SK-N-SH treated with all-trans-retinoic acid at 6 μM for 48 hours (cell line): ENCODE data around the gene KIRREL3.

Experiments used
- ATAC-seq: fragments of 200-7000 bp; cut with Tn5 transposase; 3 replicates; pipeline ENCODE4 v1.9.1; 2020; ENCODE audit warnings: mild to moderate bottlenecking, moderate library complexity
- ARNTL ChIP-seq: fragments of 450-650 bp; formaldehyde crosslinking; IDR thresholded peaks from 2 replicates; pipeline ENCODE4 v1.5.0; 2020; ENCODE audit warnings: low read depth, mild to moderate bottlenecking, moderate library complexity, borderline replicate concordance
- BACH2 ChIP-seq: fragments of 250-450 bp; sonication (Bioruptor Pico); IDR thresholded peaks from 2 replicates; pipeline ENCODE4 v1.9.0; 2021; ENCODE audit warnings: mild to moderate bottlenecking, borderline replicate concordance
- CSDC2 ChIP-seq: fragments of 250-450 bp; sonication (Bioruptor Pico); IDR thresholded peaks from 2 replicates; pipeline ENCODE4 v1.5.0; 2020; ENCODE audit warnings: mild to moderate bottlenecking, moderate library complexity
- ESRRG ChIP-seq: fragments of 250-450 bp; sonication (Bioruptor Pico); IDR thresholded peaks from 2 replicates; pipeline ENCODE4 v1.6.1; 2021; ENCODE audit warnings: mild to moderate bottlenecking
- GLIS3 ChIP-seq: fragments of 250-450 bp; sonication (Bioruptor Pico); IDR thresholded peaks from 2 replicates; pipeline ENCODE4 v1.5.0; 2020; ENCODE audit warnings: mild to moderate bottlenecking, moderate library complexity
- ISL1 ChIP-seq: fragments of 250-450 bp; sonication (Bioruptor Pico); IDR thresholded peaks from 2 replicates; pipeline ENCODE4 v2.1.2; 2022; ENCODE audit warnings: mild to moderate bottlenecking, moderate library complexity
- OSR1 ChIP-seq: fragments of 250-450 bp; sonication (Bioruptor Pico); IDR thresholded peaks from 2 replicates; pipeline ENCODE4 v1.8.0; 2022; ENCODE audit warnings: moderate library complexity, mild to moderate bottlenecking, inconsistent platforms
- PPARA ChIP-seq: fragments of 250-450 bp; sonication (Bioruptor Pico); IDR thresholded peaks from 2 replicates; pipeline ENCODE4 v1.5.0; 2020; ENCODE audit warnings: mild to moderate bottlenecking, borderline replicate concordance
- RARB ChIP-seq: fragments of 250-450 bp; sonication (Bioruptor Pico); IDR thresholded peaks from 2 replicates; pipeline ENCODE4 v1.8.0; 2021; ENCODE audit warnings: mild to moderate bottlenecking, moderate library complexity
- SNAI2 ChIP-seq: fragments of 250-450 bp; sonication (Bioruptor Pico); IDR thresholded peaks from 2 replicates; pipeline ENCODE4 v1.5.0; 2020; ENCODE audit warnings: mild to moderate bottlenecking, moderate library complexity
- TCF4 ChIP-seq: fragments of 250-450 bp; sonication (Bioruptor Pico); IDR thresholded peaks from 2 replicates; pipeline ENCODE4 v1.8.0; 2021; ENCODE audit warnings: mild to moderate bottlenecking, moderate library complexity, borderline replicate concordance
- TOX ChIP-seq: fragments of 250-450 bp; sonication (Bioruptor Pico); IDR thresholded peaks from 2 replicates; pipeline ENCODE4 v1.8.0; 2021; ENCODE audit warnings: mild to moderate bottlenecking, moderate library complexity, borderline replicate concordance
- ZFP3 ChIP-seq: fragments of 250-450 bp; sonication (Bioruptor Pico); IDR thresholded peaks from 2 replicates; pipeline ENCODE4 v1.5.0; 2020; ENCODE audit warnings: mild to moderate bottlenecking, moderate library complexity
- ZFP30 ChIP-seq: fragments of 450-650 bp; formaldehyde crosslinking; IDR thresholded peaks from 2 replicates; pipeline ENCODE4 v1.5.0; 2022; ENCODE audit warnings: mild to moderate bottlenecking, moderate library complexity
- ZNF565 ChIP-seq: fragments of 450-650 bp; formaldehyde crosslinking; conservative IDR thresholded peaks from 2 replicates; pipeline ENCODE4 v1.5.0; 2020; ENCODE audit warnings: low read depth, mild to moderate bottlenecking, moderate library complexity
- ZNF70 ChIP-seq: fragments of 450-650 bp; formaldehyde crosslinking; IDR thresholded peaks from 2 replicates; pipeline ENCODE4 v1.5.0; 2020; ENCODE audit warnings: mild to moderate bottlenecking, moderate library complexity
- ZNF8 ChIP-seq: fragments of 450-650 bp; formaldehyde crosslinking; IDR thresholded peaks from 2 replicates; pipeline ENCODE4 v1.5.0; 2020; ENCODE audit warnings: mild to moderate bottlenecking, moderate library complexity
- TF ChIP-seq, protein P1 (sequence below): fragments of 250-450 bp; sonication (Bioruptor Pico); IDR thresholded peaks from 2 replicates; pipeline ENCODE4 v1.5.1; 2021; ENCODE audit warnings: mild to moderate bottlenecking, moderate library complexity
- TF ChIP-seq, protein P2 (sequence below): fragments of 250-450 bp; sonication (Bioruptor Pico); IDR thresholded peaks from 2 replicates; pipeline ENCODE4 v1.8.0; 2020; ENCODE audit warnings: mild to moderate bottlenecking, moderate library complexity, borderline replicate concordance
- TF ChIP-seq, protein P3 (sequence below): fragments of 250-450 bp; sonication (Bioruptor Pico); IDR thresholded peaks from 2 replicates; pipeline ENCODE4 v1.8.0; 2021; ENCODE audit warnings: low read depth, mild to moderate bottlenecking, moderate library complexity, borderline replicate concordance
- TF ChIP-seq, protein P4 (sequence below): fragments of 250-450 bp; sonication (Bioruptor Pico); IDR thresholded peaks from 2 replicates; pipeline ENCODE4 v1.5.0; 2020; ENCODE audit warnings: mild to moderate bottlenecking, moderate library complexity

Gene KIRREL3

DNA sequence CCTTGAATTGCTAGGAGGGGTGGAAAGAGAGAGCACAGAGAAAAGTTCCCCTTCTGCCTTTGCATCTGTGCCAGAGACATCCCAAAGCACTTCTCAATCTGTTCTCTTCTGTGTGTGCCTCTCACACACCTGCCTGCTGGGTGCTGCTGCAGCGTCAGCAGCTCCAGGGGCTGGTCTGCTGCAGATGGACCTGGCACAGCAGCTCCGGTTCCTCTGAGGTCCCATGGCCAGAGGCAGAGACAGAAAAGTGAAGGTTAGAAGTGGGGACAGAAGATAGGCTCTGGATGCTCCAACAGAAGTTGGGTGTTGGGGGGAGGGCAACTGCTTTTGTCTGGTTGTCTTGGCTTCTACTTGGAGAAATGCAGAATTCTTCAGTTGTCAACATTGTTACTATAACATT, 48.9 kb upstream of the KIRREL3 start:
- TF ChIP-seq GLIS3 (CRISPR knock-in tag) = no peak
- TF ChIP-seq, protein P1, sequence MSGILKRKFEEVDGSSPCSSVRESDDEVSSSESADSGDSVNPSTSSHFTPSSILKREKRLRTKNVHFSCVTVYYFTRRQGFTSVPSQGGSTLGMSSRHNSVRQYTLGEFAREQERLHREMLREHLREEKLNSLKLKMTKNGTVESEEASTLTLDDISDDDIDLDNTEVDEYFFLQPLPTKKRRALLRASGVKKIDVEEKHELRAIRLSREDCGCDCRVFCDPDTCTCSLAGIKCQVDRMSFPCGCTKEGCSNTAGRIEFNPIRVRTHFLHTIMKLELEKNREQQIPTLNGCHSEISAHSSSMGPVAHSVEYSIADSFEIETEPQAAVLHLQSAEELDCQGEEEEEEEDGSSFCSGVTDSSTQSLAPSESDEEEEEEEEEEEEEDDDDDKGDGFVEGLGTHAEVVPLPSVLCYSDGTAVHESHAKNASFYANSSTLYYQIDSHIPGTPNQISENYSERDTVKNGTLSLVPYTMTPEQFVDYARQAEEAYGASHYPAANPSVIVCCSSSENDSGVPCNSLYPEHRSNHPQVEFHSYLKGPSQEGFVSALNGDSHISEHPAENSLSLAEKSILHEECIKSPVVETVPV (CRISPR knock-in tag) = no peak
- TF ChIP-seq ZFP3 (CRISPR knock-in tag) = no peak
- TF ChIP-seq BACH2 = no peak
- no peak for TF ChIP-seq ZNF565
- TF ChIP-seq, all 23 proteins: peak for 0
- ATAC-seq = no peak

DNA sequence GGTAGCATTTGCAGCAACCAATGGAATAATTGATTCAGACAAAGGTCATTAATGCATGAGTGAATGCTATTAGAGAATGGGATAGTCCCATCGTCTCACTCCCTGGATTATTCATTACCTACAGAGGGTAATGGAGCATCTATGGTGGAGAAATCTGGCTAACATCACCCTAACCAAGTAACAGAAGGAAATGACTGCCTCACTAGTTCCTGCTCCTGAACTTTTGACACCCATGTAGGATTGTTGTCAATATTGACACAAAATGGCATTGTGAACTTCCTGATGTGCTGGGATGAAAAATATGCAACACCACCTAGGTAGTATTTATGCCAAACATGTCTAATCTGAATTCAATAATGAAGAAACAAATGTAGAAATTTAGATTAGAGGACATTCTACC, 44.0 kb upstream of the KIRREL3 start:
- no peak for ATAC-seq
- TF ChIP-seq RARB (CRISPR knock-in tag) (no peak), TOX (CRISPR knock-in tag) (no peak), OSR1 (no peak), ZFP3 (CRISPR knock-in tag) (no peak), ISL1 (CRISPR knock-in tag) (no peak), ARNTL (CRISPR knock-in tag) (no peak), ZFP30 (no peak)

DNA sequence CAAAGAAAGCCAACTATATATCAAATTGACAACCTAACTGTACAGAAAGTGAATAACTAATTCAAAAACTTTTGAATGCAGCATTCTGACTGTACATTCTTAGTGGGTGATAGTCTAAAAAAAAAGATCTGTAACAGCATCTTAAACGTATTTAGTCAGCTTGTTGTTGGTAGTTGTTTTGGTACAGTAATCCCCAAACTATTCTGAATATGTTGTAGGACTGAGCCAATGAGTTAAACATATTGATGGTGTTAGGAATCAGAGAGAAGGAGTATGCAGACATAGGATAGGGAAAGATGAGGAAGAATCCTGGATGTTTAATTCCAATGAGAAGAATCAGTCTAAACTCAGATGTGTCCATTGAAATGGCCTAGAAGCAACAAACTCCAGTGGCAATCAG, 41.9 kb upstream of the KIRREL3 start:
- no peak; the same call in 2 of the 3 replicates for ATAC-seq
- TF ChIP-seq, protein P2, sequence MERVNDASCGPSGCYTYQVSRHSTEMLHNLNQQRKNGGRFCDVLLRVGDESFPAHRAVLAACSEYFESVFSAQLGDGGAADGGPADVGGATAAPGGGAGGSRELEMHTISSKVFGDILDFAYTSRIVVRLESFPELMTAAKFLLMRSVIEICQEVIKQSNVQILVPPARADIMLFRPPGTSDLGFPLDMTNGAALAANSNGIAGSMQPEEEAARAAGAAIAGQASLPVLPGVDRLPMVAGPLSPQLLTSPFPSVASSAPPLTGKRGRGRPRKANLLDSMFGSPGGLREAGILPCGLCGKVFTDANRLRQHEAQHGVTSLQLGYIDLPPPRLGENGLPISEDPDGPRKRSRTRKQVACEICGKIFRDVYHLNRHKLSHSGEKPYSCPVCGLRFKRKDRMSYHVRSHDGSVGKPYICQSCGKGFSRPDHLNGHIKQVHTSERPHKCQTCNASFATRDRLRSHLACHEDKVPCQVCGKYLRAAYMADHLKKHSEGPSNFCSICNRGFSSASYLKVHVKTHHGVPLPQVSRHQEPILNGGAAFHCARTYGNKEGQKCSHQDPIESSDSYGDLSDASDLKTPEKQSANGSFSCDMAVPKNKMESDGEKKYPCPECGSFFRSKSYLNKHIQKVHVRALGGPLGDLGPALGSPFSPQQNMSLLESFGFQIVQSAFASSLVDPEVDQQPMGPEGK (CRISPR knock-in tag) = no peak
- TF ChIP-seq PPARA (CRISPR knock-in tag) = no peak
- TF ChIP-seq CSDC2 = no peak
- TF ChIP-seq, protein P1 (CRISPR knock-in tag) = no peak
- no peak for TF ChIP-seq BACH2

DNA sequence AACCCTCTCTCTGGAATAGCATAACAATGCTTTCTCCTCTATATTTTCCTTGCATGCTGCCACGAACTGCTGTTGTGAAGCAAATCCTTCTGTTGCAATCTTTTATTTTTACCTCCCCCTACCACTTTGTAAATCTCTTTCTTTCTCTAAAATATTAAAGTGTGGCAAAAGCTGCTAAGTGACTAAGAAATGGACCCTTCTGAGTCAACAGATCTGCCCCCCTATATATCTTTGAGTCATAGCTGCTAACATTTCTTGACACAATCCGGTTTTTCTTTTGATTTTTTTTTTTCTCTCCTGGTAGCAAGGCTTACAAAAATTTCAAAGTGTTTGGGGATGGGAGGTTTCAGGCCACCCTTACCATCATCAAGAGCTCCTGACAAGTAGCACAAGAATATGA, 39.0 kb upstream of the KIRREL3 start:
- TF ChIP-seq PPARA (CRISPR knock-in tag) (no peak), ZNF8 (CRISPR knock-in tag) (no peak), TCF4 (CRISPR knock-in tag) (no peak), TOX (CRISPR knock-in tag) (no peak), ESRRG (CRISPR knock-in tag) (no peak), CSDC2 (no peak), GLIS3 (CRISPR knock-in tag) (no peak), ZNF70 (no peak), ZNF565 (no peak), SNAI2 (CRISPR knock-in tag) (no peak), OSR1 (no peak)
- TF ChIP-seq, protein P3, sequence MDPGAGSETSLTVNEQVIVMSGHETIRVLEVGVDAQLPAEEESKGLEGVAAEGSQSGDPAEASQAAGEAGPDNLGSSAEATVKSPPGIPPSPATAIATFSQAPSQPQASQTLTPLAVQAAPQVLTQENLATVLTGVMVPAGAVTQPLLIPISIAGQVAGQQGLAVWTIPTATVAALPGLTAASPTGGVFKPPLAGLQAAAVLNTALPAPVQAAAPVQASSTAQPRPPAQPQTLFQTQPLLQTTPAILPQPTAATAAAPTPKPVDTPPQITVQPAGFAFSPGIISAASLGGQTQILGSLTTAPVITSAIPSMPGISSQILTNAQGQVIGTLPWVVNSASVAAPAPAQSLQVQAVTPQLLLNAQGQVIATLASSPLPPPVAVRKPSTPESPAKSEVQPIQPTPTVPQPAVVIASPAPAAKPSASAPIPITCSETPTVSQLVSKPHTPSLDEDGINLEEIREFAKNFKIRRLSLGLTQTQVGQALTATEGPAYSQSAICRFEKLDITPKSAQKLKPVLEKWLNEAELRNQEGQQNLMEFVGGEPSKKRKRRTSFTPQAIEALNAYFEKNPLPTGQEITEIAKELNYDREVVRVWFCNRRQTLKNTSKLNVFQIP = no peak
- TF ChIP-seq, protein P4, sequence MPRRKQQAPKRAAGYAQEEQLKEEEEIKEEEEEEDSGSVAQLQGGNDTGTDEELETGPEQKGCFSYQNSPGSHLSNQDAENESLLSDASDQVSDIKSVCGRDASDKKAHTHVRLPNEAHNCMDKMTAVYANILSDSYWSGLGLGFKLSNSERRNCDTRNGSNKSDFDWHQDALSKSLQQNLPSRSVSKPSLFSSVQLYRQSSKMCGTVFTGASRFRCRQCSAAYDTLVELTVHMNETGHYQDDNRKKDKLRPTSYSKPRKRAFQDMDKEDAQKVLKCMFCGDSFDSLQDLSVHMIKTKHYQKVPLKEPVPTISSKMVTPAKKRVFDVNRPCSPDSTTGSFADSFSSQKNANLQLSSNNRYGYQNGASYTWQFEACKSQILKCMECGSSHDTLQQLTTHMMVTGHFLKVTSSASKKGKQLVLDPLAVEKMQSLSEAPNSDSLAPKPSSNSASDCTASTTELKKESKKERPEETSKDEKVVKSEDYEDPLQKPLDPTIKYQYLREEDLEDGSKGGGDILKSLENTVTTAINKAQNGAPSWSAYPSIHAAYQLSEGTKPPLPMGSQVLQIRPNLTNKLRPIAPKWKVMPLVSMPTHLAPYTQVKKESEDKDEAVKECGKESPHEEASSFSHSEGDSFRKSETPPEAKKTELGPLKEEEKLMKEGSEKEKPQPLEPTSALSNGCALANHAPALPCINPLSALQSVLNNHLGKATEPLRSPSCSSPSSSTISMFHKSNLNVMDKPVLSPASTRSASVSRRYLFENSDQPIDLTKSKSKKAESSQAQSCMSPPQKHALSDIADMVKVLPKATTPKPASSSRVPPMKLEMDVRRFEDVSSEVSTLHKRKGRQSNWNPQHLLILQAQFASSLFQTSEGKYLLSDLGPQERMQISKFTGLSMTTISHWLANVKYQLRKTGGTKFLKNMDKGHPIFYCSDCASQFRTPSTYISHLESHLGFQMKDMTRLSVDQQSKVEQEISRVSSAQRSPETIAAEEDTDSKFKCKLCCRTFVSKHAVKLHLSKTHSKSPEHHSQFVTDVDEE (CRISPR knock-in tag) = no peak
- TF ChIP-seq, protein P1 (CRISPR knock-in tag) = no peak
- ATAC-seq = no peak
